Endodermal cell (in vitro differentiated cells): Measurements from ENCODE around the gene C4orf46. TPM values are rescaled to one million over a fixed set of nuclear protein-coding genes. Genes with fewer than 3 reads are reported as not detected.

Source experiments
- DNase-seq: peaks from one replicate; pipeline ENCODE4 v3.0.0-alpha.2; 2017
- H3K27ac ChIP-seq: 2 replicates; pipeline ENCODE4 v1.5.1; 2013; ENCODE audit warnings: mild to moderate bottlenecking, low read depth, low read length, moderate library complexity
- H3K27me3 ChIP-seq: 2 replicates; pipeline ENCODE4 v1.6.1; 2013; ENCODE audit warnings: mild to moderate bottlenecking, low read length, moderate library complexity; ENCODE audit not compliant: insufficient read depth, control insufficient read depth, poor library complexity, severe bottlenecking
- H3K36me3 ChIP-seq: 2 replicates; pipeline ENCODE4 v1.7.0; 2013; ENCODE audit warnings: mild to moderate bottlenecking, low read length, moderate library complexity; ENCODE audit not compliant: control insufficient read depth, insufficient read depth
- H3K4me1 ChIP-seq: one replicate; pipeline ENCODE4 v1.7.0; 2013; ENCODE audit warnings: low read length; ENCODE audit not compliant: control insufficient read depth, insufficient read depth
- H3K4me3 ChIP-seq: 2 replicates; pipeline ENCODE4 v1.5.1; 2013; ENCODE audit warnings: mild to moderate bottlenecking, low read length, moderate library complexity
- H3K9ac ChIP-seq: 2 replicates; pipeline ENCODE4 v1.6.1; 2013; ENCODE audit warnings: mild to moderate bottlenecking, low read length, moderate library complexity; ENCODE audit not compliant: poor library complexity, severe bottlenecking; ENCODE audit errors: extremely low read depth
- H3K9me3 ChIP-seq: 2 replicates; pipeline ENCODE4 v1.6.1; 2013; ENCODE audit warnings: mild to moderate bottlenecking, low read length, moderate library complexity; ENCODE audit not compliant: control insufficient read depth
- H3K27ac Mint-ChIP-seq: 2 replicates; pipeline ENCODE4 v1.8.0; 2020; ENCODE audit warnings: mixed read lengths
- H3K27me3 Mint-ChIP-seq: 2 replicates; pipeline ENCODE4 v1.8.0; 2021; ENCODE audit warnings: mild to moderate bottlenecking, mixed read lengths; ENCODE audit not compliant: insufficient read depth
- H3K36me3 Mint-ChIP-seq: 2 replicates; pipeline ENCODE4 v1.8.0; 2020; ENCODE audit warnings: low read depth, mixed read lengths
- H3K4me1 Mint-ChIP-seq: 2 replicates; pipeline ENCODE4 v1.8.0; 2020; ENCODE audit warnings: mixed read lengths
- H3K4me3 Mint-ChIP-seq: 2 replicates; pipeline ENCODE4 v1.8.0; 2020; ENCODE audit warnings: mild to moderate bottlenecking, moderate library complexity, mixed read lengths
- H3K9me3 Mint-ChIP-seq: 2 replicates; pipeline ENCODE4 v1.8.0; 2020; ENCODE audit warnings: mild to moderate bottlenecking, mixed read lengths
- CTCF ChIP-seq: fragments of 200-600 bp; sonication (generic); conservative IDR thresholded peaks from 2 replicates; pipeline ENCODE4 v1.5.0; 2021; ENCODE audit warnings: antibody characterized with exemption, mild to moderate bottlenecking
- WGBS, 2 experiments: methylation state at CpG; one replicate each; pipeline versions ENCODE4 v1.1.5 to v1.1.7; 2013; ENCODE audit warnings: missing lambda C conversion rate in 2 of 2, mixed read lengths in 1 of 2; ENCODE audit not compliant: insufficient coverage in 1 of 2, insufficient read length in 1 of 2; 5-methylcytosine and 5-hydroxymethylcytosine counted together
- total RNA-seq, 2 donors: library from RNA; stranded (reverse); fragmentation: NEBNext Ultra II Directional in 1 of 2; extraction: Animal tissue kit (Norgen Biotek cat#: 25700) in 1 of 2; gene quantifications; 2 replicates in 1 of 2; 3 replicates in 1 of 2; pipeline ENCODE4 v1.2.1, GENCODE V29; 2021

C4orf46 gene
- total RNA-seq, 2 donors from 2014 or later: 18.1 to 22.0 TPM

- Histone ChIP-seq H3K9me3 (no peaks in the 10 kb centered on the region), H3K4me1 (no peaks in the 10 kb centered on the region), H3K27me3 (no peaks in the 10 kb centered on the region), H3K36me3 (no peaks in the 10 kb centered on the region), H3K27ac (no peak overlapping the region), H3K4me3 (no peak overlapping the region), H3K9ac (no peak overlapping the region)
- TF ChIP-seq CTCF: no peak
- WGBS, 2 experiments: 89 to 100% methylated on average over 2 of the region's 2 CpGs
- Mint-ChIP-seq H3K9me3 (no peaks in the 10 kb centered on the region), H3K4me3 (no peak overlapping the region), H3K27me3 (no peaks in the 10 kb centered on the region), H3K4me1 (no peaks in the 10 kb centered on the region), H3K27ac (peak overlapping the region; percentile 30), H3K36me3 (no peaks in the 10 kb centered on the region)
- DNase-seq: no peak
Measured at GRCh38 chr4:158682066-158682465, 10.4 kb upstream of the C4orf46 start.

GRCh38 chr4:158681629-158682028, 9.9 kb upstream of the C4orf46 start:
- Mint-ChIP-seq H3K4me3 (no peak overlapping the region), H3K27me3 (no peaks in the 10 kb centered on the region), H3K36me3 (no peaks in the 10 kb centered on the region), H3K9me3 (no peaks in the 10 kb centered on the region), H3K4me1 (no peaks in the 10 kb centered on the region), H3K27ac (no peak overlapping the region)
- no peak overlapping the region for H3K4me3 ChIP-seq
- H3K27ac ChIP-seq: no peak overlapping the region
- DNase-seq: no peak
- no peak overlapping the region for H3K9ac ChIP-seq
- H3K9me3 ChIP-seq: no peaks in the 10 kb centered on the region
- H3K27me3 ChIP-seq: no peaks in the 10 kb centered on the region
- H3K4me1 ChIP-seq: no peaks in the 10 kb centered on the region
- H3K36me3 ChIP-seq: no peaks in the 10 kb centered on the region
- WGBS, 2 experiments: 88% methylated on average over 1 of the region's 1 CpG; no CpG with 5 or more reads in 1 of the 2 experiments
- TF ChIP-seq CTCF: no peak

DNA sequence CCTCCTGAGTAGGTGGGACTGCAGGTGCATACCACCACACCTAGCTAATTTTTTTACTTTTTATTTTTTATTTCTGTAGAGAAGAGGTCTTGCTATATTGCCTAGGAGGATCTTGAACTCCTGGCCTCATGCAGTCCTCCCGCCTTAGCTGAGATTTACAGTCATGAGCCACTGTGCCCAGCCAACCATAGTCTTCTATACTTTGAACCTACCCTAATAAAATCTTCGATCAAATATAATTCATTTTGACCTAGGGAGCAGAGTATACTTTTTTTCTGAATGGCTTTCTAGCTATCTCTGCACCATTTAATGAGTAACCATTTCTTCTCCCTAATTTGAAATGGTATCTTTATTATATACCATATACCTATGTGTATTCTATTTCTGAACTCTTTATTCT, 7.1 kb upstream of the C4orf46 start:
- 83 to 93% methylated on average over 1 to 2 of the region's 2 CpGs for WGBS, 2 experiments
- no peak overlapping the region for H3K4me3 Mint-ChIP-seq
- Histone ChIP-seq H3K27me3 (no peaks in the 10 kb centered on the region), H3K4me1 (no peaks in the 10 kb centered on the region), H3K27ac (no peak overlapping the region), H3K9ac (no peak overlapping the region), H3K36me3 (no peaks in the 10 kb centered on the region), H3K9me3 (no peaks in the 10 kb centered on the region), H3K4me3 (no peak overlapping the region)
- H3K4me1 Mint-ChIP-seq: no peaks in the 10 kb centered on the region
- no peaks in the 10 kb centered on the region for H3K9me3 Mint-ChIP-seq
- no peak for DNase-seq
- no peaks in the 10 kb centered on the region for H3K36me3 Mint-ChIP-seq
- H3K27me3 Mint-ChIP-seq: no peaks in the 10 kb centered on the region
- no peak for TF ChIP-seq CTCF
- no peak overlapping the region for H3K27ac Mint-ChIP-seq
